ENCODE results near the gene HNRNPR. TPM values are rescaled to one million over a fixed set of nuclear protein-coding genes. Genes with fewer than 3 reads are reported as not detected.

HNRNPR gene
- total and polyA plus RNA-seq, 2 of the 8 experiments (the other 6 are each of a cell fraction or from before 2014, with no cell fraction given), result 110 to 214 TPM

- TF ChIP-seq SIX5 (IDR thresholded peaks at IDR 0.05; ENCODE audit: low read depth, low read length), result no peak
- no peak for TF ChIP-seq CREB1 (IDR thresholded peaks at IDR 0.05)
- 0 out of 2 replicates have a peak, but pooled peaks have one; percentile 37 for TF ChIP-seq CBX5 (IDR thresholded peaks at IDR 0.05; ENCODE audit: low read depth, low read length)
Measured at GRCh38 chr1:23362218-23362713, 18.2 kb upstream of the HNRNPR start (continued).
